GM18858 (cell line): ENCODE data around the gene STXBP2.

Experiments
- ATAC-seq: cut with Tn5 transposase; IDR thresholded peaks from one replicate; pipeline ENCODE4 v1.9.1; 2021; ENCODE audit not compliant: unreplicated experiment

Gene STXBP2

GRCh38 chr19:7648265-7649014 is 11.5 kb downstream of the STXBP2 start:
- ATAC-seq = no peak

DNA sequence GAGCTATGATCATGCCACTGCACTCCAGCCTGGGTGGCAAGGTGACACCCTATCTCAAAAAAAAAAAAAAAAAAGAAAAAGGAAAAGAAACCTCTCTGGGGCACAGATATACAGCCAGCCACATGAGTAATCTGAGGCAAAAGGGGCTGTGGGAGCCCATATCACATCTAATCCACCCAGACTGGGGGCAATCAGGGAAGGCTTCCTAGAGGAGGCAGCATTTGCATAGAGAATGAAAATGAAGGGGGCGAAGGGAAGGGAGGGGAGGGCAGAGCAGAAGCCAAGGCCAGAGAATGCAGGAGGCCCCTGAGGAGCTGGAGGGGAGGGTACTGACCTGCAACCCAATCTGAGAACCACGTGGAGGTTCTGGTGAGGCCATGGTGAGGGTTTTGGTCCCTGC is 13.2 kb downstream of the STXBP2 start:
- no peak for ATAC-seq

DNA sequence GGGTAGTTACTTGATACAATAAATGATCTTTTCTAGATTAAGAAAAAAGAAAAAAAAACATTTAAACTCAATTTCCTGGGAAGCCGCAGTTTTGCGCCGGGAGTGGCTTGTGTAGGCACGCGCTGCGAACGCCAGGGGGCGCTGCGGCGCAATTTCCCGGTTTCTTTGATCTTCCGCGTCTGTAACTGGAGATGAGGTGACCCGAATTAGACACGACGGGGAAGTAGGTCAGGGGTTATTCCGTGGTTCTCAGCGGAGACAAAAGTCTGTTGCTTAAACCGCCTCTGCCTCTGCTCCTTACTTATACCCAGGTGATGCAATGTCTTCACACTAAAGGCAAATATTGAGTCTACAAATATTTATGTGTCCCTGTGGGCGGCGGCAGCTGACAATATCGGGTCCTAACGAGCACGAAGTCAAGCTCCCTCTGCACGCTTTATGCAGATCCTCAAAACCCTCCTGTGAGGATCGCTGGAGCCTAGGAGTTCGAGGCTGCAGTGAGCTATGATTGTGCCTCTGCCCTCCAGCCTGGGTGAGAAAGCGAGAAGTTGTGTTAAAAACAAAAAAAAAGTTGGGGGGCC is 15.2 kb downstream of the STXBP2 start:
- ATAC-seq = no peak

DNA sequence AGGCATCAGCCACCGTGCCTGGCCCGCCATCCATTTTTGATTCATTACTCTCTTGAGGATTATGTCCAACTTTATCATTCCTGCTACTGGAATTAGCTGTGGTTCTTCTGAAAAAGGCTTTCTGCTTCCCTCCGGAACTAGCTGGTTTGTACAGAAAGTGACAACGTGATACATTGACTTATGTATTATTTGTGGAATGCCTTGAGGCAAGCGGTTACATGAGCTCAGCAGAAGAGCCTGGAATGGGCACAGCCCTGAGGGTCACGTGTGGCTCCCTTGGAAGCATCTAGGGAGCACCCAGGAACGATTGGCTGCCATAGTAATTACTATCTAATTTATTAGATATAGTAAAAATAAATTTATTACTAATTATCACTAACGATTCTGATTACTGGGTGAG is 17.5 kb downstream of the STXBP2 start:
- no peak for ATAC-seq

GRCh38 chr19:7655581-7655980 is 18.7 kb downstream of the STXBP2 start:
- ATAC-seq = no peak

- no peak for ATAC-seq
Observed at GRCh38 chr19:7657131-7657751, 20.3 kb downstream of the STXBP2 start.

GRCh38 chr19:7658219-7658686 is 21.3 kb downstream of the STXBP2 start:
- ATAC-seq = no peak

DNA sequence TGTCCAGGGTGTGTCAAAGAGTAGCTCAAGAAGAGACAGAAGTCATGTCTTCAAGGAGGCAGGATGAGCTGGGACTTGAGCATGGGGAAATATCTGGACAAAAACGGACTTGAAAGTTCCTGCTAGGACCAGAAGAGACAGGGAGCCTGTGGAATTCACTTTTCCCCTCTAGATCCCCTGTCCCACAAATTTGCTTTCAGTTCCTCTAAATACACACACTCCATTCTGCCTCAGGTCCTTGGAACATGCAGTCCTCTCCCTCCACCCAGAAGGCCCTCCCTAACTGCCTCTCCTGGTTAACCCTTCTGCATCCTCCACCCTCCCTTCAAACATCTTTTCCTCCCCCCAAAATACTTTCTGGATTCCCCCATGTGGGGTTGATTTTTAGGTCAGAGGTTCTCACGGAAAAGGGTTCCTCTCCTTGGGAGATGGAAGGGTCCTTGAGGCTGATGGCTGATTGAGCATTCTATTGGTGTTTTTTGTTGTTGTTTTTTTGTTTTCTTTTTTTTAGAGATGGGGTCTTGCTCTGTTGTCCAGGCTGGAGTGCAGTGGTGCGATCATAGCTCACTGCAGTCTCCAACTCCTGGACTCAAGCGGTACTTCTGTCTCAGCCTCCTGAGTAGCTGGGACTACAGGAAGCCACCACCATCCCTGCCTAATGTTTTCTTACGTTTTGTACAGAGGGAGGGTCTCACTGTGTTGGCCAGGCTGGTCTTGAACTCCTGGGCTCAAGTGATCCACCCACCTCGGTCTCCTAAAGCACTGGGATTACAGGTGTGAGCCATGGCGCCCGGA is 25.0 kb downstream of the STXBP2 start:
- ATAC-seq = no peak

GRCh38 chr19:7662657-7663056 is 25.7 kb downstream of the STXBP2 start:
- ATAC-seq = no peak

- no peak for ATAC-seq
Observed at GRCh38 chr19:7663706-7664105, 26.8 kb downstream of the STXBP2 start.

GRCh38 chr19:7665076-7665475 is 28.2 kb downstream of the STXBP2 start:
- no peak for ATAC-seq

- no peak for ATAC-seq
Observed at GRCh38 chr19:7668842-7669241, 31.9 kb downstream of the STXBP2 start, which contains the start of gene RETN. Gene RETN, plus strand, starts transcription at chr19:7669049. Its CDS starts 278 bp downstream, at chr19:7669327.

DNA sequence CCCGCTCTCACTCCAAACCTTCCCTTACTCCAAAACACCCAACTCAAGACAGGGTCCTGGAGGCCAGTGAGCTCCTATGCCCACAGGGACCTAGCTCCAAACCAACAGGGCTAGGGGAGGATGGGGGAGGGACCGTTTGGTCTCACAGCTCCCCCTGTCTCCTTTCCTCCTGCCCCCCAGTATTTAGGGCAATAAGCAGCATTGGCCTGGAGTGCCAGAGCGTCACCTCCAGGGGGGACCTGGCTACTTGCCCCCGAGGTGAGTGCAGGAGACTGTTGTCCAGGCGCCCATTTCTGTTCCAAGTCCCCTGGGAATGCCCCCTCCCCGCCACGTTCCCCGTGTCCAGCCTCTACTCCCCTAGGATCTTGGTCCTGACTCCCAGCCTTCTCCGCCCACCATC is 32.7 kb downstream of the STXBP2 start:
- no peak for ATAC-seq

GRCh38 chr19:7670150-7670783 is 33.4 kb downstream of the STXBP2 start:
- ATAC-seq = no peak

DNA sequence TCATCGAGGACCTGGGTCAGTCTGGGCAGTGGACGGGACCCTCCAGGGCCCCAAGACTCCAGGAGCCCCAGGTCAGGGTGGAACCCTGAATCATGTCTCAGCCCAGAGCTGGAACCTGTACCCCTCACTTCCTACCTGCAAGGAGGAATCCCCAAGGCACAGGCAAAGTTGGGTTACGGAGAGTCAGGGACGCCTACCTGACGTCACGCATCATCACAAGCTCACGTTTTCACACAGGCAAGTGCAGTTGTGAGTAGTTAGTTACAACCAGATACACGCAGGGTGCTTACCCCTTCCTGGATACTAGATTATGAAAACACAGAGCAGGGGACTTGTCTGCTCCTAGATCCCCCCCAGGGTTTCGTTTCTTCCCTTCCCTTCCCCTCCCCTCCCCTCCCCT is 33.9 kb downstream of the STXBP2 start:
- ATAC-seq = no peak

DNA sequence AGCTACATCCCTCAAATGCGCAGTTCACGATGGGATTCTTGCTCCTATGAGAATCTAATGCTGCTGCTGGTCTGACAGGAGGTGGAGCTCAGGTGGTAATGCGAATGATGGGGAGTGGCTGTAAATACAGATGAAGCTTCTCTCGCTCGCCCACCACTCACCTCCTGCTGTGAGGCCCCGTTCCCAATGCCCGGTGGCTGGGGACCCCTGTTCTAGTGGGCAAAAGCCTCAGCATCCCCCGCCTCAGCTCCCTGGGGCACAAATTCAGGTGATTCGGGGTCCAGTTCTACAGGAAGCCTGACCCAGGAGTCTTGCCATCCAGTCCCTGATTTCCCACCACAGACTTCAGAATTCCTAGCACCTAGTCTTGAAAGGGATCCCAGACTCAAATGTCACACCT is 35.6 kb downstream of the STXBP2 start:
- ATAC-seq = no peak

GRCh38 chr19:7674010-7675005 is 37.4 kb downstream of the STXBP2 start:
- ATAC-seq = no peak

GRCh38 chr19:7676376-7676775 is 39.5 kb downstream of the STXBP2 start:
- ATAC-seq = no peak

DNA sequence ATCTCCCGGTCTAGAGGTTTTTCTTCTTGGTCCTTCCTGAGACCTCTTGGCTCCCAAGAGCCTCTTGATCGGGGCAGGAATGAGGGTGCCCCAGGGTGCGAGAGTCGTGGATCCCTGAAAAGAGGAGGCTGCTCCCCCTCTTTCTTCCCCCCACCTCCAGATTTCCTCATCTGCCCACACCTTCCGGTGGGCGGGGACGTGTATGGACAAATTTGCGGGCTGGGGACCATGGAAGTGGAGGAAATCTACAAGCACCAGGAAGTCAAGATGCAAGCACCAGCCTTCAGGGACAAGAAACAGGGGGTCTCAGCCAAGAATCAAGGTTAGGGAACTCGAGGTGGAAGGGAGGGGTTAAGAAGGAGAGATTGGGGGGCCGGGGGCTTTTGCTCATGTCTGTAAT is 39.9 kb downstream of the STXBP2 start, which contains the start of gene MCEMP1:
Gene MCEMP1, plus strand, starts transcription at position 237 of the 400 bp plus-strand sequence. Its CDS starts 31 bp downstream, at position 268.
- no peak for ATAC-seq
